ENCODE data around the gene CYP27A1.

Gene CYP27A1

DNA sequence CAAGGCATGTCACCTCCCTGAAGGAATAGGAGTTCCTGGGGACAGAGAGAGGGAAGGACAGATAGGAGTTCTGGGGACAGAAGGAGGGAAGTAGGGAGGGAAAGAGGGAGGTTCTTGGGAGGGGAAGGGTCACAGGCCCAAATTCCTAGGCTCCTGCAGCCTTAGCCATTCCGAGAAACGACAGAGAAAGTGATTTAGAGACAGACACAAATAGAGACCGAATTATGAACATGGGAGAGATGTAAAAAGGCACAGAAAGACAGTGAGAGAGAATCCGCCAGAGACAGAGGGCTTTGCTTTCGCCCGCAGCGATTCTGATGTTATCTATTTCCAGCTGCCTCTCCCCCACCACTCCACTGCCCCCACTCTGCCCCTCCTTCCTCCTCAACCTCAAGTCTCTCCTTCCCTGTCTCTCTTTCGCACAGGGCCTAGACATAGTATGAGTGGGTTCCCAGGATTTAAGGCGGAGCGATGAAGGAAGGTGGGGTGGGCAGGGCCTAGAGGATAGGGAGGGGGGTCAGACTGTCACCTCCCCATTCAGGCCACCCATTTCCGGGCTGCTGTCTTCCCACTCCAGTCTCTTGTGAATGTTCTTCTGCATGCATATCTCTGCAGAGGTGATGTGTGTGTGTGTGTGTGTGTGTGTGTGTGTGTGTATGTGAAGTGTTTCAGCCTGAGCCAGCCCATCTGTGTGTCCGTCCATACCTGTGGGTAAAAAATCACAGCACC lies 74.4 kb downstream of the CYP27A1 start:
- DNase-seq: no peak
- H3K36me3 ChIP-seq: no peaks in the 10 kb centered on the region
- H3K27ac ChIP-seq: no peak overlapping the region
- H3K4me3 ChIP-seq (ENCODE audit: low read depth, low read length): no peak overlapping the region
- TF ChIP-seq, protein P1, sequence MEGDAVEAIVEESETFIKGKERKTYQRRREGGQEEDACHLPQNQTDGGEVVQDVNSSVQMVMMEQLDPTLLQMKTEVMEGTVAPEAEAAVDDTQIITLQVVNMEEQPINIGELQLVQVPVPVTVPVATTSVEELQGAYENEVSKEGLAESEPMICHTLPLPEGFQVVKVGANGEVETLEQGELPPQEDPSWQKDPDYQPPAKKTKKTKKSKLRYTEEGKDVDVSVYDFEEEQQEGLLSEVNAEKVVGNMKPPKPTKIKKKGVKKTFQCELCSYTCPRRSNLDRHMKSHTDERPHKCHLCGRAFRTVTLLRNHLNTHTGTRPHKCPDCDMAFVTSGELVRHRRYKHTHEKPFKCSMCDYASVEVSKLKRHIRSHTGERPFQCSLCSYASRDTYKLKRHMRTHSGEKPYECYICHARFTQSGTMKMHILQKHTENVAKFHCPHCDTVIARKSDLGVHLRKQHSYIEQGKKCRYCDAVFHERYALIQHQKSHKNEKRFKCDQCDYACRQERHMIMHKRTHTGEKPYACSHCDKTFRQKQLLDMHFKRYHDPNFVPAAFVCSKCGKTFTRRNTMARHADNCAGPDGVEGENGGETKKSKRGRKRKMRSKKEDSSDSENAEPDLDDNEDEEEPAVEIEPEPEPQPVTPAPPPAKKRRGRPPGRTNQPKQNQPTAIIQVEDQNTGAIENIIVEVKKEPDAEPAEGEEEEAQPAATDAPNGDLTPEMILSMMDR (IDR thresholded peaks at IDR 0.05; ENCODE audit: low read depth, low read length): no peak
- H3K9me3 ChIP-seq (ENCODE audit: severe bottlenecking): no peaks in the 10 kb centered on the region
- H3K27me3 ChIP-seq (ENCODE audit: insufficient read depth, low read depth, severe bottlenecking): peaks cover 18% of the 10 kb centered on the region

DNA sequence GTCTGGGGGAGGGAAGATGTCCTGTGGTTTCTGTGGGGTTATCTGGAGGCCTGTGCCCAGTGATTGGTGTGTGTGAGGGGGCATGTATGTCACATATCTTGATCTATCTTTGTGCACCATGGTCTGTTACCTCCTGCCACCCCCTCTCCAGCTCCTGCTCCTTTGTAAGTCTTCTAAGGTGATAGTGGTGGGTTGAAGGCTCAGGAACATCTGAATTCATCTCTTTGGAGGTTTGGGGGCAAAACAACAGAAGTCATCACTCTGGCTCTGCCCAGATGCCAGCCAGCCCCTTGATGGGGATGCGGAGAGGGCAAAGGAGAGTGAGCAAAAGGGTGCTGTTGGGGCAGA lies 74.9 kb downstream of the CYP27A1 start:
- Histone ChIP-seq H3K36me3 (no peaks in the 10 kb centered on the region), H3K4me3 (ENCODE audit: low read depth, low read length) (no peak overlapping the region), H3K27me3 (ENCODE audit: insufficient read depth, low read depth, severe bottlenecking) (peaks cover 18% of the 10 kb centered on the region), H3K27ac (no peak overlapping the region), H3K9me3 (ENCODE audit: severe bottlenecking) (no peaks in the 10 kb centered on the region)
- TF ChIP-seq, protein P1 (IDR thresholded peaks at IDR 0.05; ENCODE audit: low read depth, low read length): no peak
- DNase-seq: no peak

DNA sequence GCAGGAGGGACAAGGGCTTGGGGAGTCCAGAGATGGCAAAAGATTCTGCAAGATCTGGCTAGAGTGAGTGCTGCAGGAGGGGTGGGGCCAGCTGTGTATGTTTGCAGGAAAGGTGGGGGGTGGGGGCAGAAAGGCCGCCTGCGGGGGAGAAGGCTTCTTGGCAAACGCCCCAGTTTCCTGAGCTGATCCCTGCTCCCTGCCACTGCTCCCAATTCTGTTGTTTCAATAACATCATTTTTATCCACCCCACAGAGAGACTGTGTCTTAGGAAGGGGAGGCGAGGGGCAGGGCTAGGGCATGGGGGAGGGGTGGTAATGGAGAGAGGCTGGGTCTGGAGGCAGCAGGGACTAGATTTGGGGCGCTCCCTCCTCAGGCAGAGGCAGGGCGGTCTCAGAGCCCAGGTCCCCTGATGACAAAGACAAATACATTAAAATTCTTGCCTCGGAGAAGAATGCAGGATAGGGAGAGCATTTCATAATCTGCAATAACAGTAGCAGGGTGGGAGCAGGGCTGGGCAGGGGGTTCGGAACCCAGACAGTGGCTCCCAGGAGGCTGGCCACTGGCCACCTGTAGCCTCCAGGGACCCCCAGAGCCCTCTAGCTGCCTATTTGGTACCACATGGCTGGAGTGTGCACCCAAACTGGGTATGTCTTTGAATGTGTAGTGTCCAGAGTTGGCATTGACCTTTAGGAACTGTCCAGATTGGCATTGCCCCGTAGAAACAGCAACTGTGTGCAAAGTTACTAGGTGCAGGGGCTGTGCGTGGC lies 75.6 kb downstream of the CYP27A1 start:
- Histone ChIP-seq H3K36me3 (no peaks in the 10 kb centered on the region), H3K9me3 (ENCODE audit: severe bottlenecking) (no peaks in the 10 kb centered on the region), H3K27ac (no peak overlapping the region), H3K27me3 (ENCODE audit: insufficient read depth, low read depth, severe bottlenecking) (peaks cover 18% of the 10 kb centered on the region), H3K4me3 (ENCODE audit: low read depth, low read length) (no peak overlapping the region)
- TF ChIP-seq, protein P1 (IDR thresholded peaks at IDR 0.05; ENCODE audit: low read depth, low read length): no peak
- DNase-seq: no peak

DNA sequence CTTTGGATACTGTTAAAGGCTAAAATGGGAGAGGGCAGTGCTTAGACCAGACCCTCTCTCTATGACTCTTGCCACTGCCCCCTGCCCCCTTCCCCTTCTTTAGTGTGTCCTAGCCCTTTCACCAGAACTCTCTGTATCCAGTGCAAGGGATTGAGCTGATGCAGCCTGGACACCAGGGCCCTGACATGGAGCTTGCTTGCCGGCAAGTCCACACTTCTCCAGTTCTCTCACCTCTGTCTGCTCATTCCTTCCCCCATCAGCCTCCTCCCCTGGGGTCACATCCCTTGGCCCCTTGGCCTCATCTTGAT lies 76.1 kb downstream of the CYP27A1 start:
- no peak overlapping the region for H3K27ac ChIP-seq
- peaks cover 18% of the 10 kb centered on the region for H3K27me3 ChIP-seq (ENCODE audit: insufficient read depth, low read depth, severe bottlenecking)
- TF ChIP-seq, protein P1 (IDR thresholded peaks at IDR 0.05; ENCODE audit: low read depth, low read length): no peak
- DNase-seq: no peak
- H3K9me3 ChIP-seq (ENCODE audit: severe bottlenecking): no peaks in the 10 kb centered on the region
- no peaks in the 10 kb centered on the region for H3K36me3 ChIP-seq
- H3K4me3 ChIP-seq (ENCODE audit: low read depth, low read length): no peak overlapping the region

DNA sequence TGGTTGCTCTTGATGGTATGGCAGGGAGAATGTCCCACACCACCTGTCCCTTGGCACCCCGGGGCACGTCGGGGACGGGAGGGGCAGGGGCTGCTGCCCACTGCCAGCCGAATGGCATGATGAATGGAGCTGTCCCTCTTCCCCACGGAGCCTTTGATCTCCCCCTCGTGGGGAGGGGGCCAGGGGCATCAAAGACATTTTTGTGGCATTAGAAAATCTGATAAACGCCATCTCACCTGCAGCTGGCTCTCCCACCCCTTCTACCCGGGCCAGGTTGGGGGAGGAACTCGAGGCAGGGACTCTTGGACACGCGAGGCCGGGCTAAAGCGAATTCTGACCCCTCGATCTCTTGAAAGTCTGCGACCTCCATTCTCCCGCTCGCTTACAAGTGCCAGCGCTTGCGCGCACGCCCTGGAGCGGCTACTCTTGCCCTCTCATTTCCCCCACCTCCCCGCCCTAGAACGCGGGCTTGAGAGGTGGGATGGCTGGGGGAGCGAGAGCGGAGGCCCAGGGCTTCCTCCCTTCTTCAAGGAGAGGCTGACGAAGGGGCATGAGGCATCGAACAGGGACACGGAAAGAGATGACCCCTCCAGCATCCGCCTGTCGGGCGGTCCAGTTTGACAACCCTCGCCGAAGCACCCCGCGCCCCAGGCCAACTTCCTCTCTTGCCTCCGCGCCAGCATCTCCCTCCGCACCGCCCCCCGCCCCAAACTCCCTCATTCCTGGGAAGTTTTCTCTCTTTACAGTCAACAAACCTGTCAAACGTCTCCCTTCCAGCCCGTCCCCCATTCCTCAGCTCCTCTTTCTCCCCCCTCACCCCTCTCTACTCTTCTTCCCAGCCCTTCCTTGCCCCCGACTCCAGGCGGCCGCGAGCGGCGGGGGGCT lies 77.0 kb downstream of the CYP27A1 start:
- peak overlapping the region; percentile 41 for H3K4me3 ChIP-seq (ENCODE audit: low read depth, low read length)

More for the DNA sequence above, 77.0 kb downstream of the CYP27A1 start:
- Histone ChIP-seq H3K36me3 (no peaks in the 10 kb centered on the region), H3K9me3 (ENCODE audit: severe bottlenecking) (no peaks in the 10 kb centered on the region), H3K27me3 (ENCODE audit: insufficient read depth, low read depth, severe bottlenecking) (peaks cover 18% of the 10 kb centered on the region), H3K27ac (no peak overlapping the region)
- DNase-seq: no peak
- TF ChIP-seq, protein P1 (IDR thresholded peaks at IDR 0.05; ENCODE audit: low read depth, low read length): no peak
